Keratinocyte (primary cell): ENCODE data around the gene NFAM1.

ENCODE experiments used
- EZH2 ChIP-seq: IDR thresholded peaks from one replicate; pipeline ENCODE4 v1.6.1; 2012; ENCODE audit warnings: inconsistent platforms, mild to moderate bottlenecking, low read length, moderate library complexity
- TF ChIP-seq, protein P1 (sequence below), 3 experiments: IDR thresholded peaks in 1 of 3; conservative IDR thresholded peaks in 1 of 3; optimal IDR thresholded peaks in 1 of 3; 2 replicates in 2 of 3; 3 replicates in 1 of 3; pipeline versions ENCODE3 to v1.5.1; 2011; ENCODE audit warnings: low read length in 3 of 3, mild to moderate bottlenecking in 3 of 3, moderate library complexity in 2 of 3, control low read depth in 1 of 3, inconsistent platforms in 1 of 3; ENCODE audit not compliant: insufficient read depth in 2 of 3; ENCODE audit errors: extremely low read depth in 1 of 3

DNA sequence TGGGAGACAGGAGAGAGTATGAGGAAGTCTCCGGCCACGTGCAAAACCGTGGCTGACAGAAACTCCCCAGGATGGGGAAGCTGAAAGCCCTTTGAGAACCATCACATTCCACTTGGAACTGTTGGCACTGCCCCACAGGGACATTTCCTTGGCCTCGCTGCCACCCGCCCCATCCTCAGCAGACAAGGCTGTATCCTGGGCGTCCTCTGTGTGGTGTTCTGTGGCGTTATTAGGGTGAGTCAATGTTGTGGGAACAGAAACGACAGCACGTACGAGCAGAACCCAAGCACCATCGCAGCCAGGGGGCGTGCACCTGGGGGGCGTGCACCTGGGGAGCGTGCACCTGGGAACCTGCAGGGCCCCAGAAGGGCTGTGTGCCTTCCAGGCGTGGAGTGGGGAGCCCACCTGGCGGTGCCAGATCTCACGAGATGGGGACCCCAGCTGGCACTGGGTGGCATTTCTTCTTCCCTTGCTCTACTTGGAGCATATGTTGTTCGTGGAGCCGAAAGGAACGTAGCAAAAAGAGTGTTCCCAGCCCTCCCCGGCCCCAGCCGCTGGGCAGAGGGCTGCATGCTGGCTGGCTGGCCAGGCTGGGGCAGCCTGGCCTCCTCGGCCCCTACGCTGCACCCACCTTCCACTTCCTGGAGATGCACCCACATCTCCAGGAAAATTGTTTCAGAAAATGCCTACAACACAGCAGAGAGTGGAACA is 35.4 kb downstream of the NFAM1 start:
- TF ChIP-seq, protein P1, sequence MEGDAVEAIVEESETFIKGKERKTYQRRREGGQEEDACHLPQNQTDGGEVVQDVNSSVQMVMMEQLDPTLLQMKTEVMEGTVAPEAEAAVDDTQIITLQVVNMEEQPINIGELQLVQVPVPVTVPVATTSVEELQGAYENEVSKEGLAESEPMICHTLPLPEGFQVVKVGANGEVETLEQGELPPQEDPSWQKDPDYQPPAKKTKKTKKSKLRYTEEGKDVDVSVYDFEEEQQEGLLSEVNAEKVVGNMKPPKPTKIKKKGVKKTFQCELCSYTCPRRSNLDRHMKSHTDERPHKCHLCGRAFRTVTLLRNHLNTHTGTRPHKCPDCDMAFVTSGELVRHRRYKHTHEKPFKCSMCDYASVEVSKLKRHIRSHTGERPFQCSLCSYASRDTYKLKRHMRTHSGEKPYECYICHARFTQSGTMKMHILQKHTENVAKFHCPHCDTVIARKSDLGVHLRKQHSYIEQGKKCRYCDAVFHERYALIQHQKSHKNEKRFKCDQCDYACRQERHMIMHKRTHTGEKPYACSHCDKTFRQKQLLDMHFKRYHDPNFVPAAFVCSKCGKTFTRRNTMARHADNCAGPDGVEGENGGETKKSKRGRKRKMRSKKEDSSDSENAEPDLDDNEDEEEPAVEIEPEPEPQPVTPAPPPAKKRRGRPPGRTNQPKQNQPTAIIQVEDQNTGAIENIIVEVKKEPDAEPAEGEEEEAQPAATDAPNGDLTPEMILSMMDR (optimal IDR thresholded peaks at IDR 0.05 in 1 of 3, IDR thresholded peaks at IDR 0.05 in 1 of 3, conservative IDR thresholded peaks at IDR 0.05 in 1 of 3; ENCODE audit: extremely low read depth in 1 of 3, insufficient read depth in 2 of 3, low read length in 3 of 3), result peak; percentile 22 to 59 (median 48)
- no peak for TF ChIP-seq EZH2
